G401.6 (cell line): ENCODE data around the gene WDR26.
A peak's percentile ranks its signal among the peaks of the same experiment; 100 is the strongest.
"Not testable (repeated sequence)": the region's sequence is repeated elsewhere in the genome, so short reads cannot be mapped to it uniquely, and the experiment has no call there.

Experiments used
- FAIRE-seq: peaks from 2 replicates; lab custom pipeline; 2012; peaks lifted over from hg19 to GRCh38; lab: Jason Lieb, UNC

The WDR26 gene

GRCh38 chr1:224392411-224393249 lies 42.0 kb downstream of the WDR26 start:
- no peak for FAIRE-seq

GRCh38 chr1:224390517-224390916 lies 44.1 kb downstream of the WDR26 start:
- no peak for FAIRE-seq

- no peak for FAIRE-seq
These were observed 46.7 kb downstream of the WDR26 start for GRCh38 chr1:224387943-224388342.

GRCh38 chr1:224387302-224387912 lies 47.2 kb downstream of the WDR26 start:
- no peak for FAIRE-seq

- FAIRE-seq, result no peak
These were observed 51.4 kb downstream of the WDR26 start for GRCh38 chr1:224383218-224383617.

GRCh38 chr1:224381880-224382548 lies 52.6 kb downstream of the WDR26 start:
- no peak for FAIRE-seq

GRCh38 chr1:224380003-224380402 lies 54.6 kb downstream of the WDR26 start:
- FAIRE-seq, result no peak

- FAIRE-seq, result no peak
These were observed 55.6 kb downstream of the WDR26 start for GRCh38 chr1:224378855-224379631.

GRCh38 chr1:224377676-224378006 lies 57.0 kb downstream of the WDR26 start:
- FAIRE-seq, result no peak

- FAIRE-seq, result no peak
These were observed 59.5 kb downstream of the WDR26 start for GRCh38 chr1:224375059-224375458.

- no peak for FAIRE-seq
These were observed 61.5 kb downstream of the WDR26 start for GRCh38 chr1:224373008-224373590.

GRCh38 chr1:224368409-224368808 lies 66.2 kb downstream of the WDR26 start:
- FAIRE-seq, result no peak

- no peak for FAIRE-seq
These were observed 75.4 kb downstream of the WDR26 start for GRCh38 chr1:224359207-224359606.

- no peak for FAIRE-seq
These were observed 76.4 kb downstream of the WDR26 start for GRCh38 chr1:224358237-224358636.

GRCh38 chr1:224357626-224358124 lies 76.9 kb downstream of the WDR26 start:
- FAIRE-seq, result no peak

GRCh38 chr1:224356685-224357625 lies 77.6 kb downstream of the WDR26 start, which contains the start of gene CNIH4:
Gene CNIH4 (plus strand): TSS chr1:224356879. CDS start chr1:224356925, 46 bp downstream.
- FAIRE-seq, result peak; percentile 95

GRCh38 chr1:224353975-224354925 lies 80.3 kb downstream of the WDR26 start:
- no peak for FAIRE-seq

GRCh38 chr1:224352436-224353085 lies 82.0 kb downstream of the WDR26 start:
- not testable (repeated sequence) for FAIRE-seq

GRCh38 chr1:224349716-224350115 lies 84.9 kb downstream of the WDR26 start:
- not testable (repeated sequence) for FAIRE-seq
